HL-60 (cell line): ENCODE data around the gene BEGAIN.

ENCODE experiments used
- DNase-seq, 2 experiments: peaks; one replicate each; pipeline ENCODE4 v3.0.0-alpha.2; 2010 to 2020; ENCODE audit warnings: low read depth in 1 of 2, low spot score in 1 of 2
- H3K27ac ChIP-seq: fragments of 250-450 bp; sonication (Bioruptor Pico); replicated peaks from 2 replicates; pipeline ENCODE4 v1.5.1; 2020; ENCODE audit warnings: mild to moderate bottlenecking, moderate library complexity
- H3K27me3 ChIP-seq: fragments of 250-450 bp; sonication (Bioruptor Pico); 2 replicates; pipeline ENCODE4 v1.5.1; 2021; ENCODE audit warnings: mild to moderate bottlenecking, moderate library complexity; ENCODE audit not compliant: insufficient read depth, poor library complexity, severe bottlenecking
- H3K4me3 ChIP-seq: replicated peaks from 2 replicates; pipeline ENCODE4 v1.5.1; 2011; ENCODE audit warnings: mild to moderate bottlenecking, control low read depth, low read length; ENCODE audit not compliant: insufficient read depth
- CTCF ChIP-seq: IDR thresholded peaks from one replicate; pipeline ENCODE4 v1.5.1; 2011; ENCODE audit warnings: low read length, control low read depth, inconsistent platforms; ENCODE audit not compliant: insufficient read depth
- GABPA ChIP-seq: IDR thresholded peaks from 2 replicates; pipeline ENCODE4 v1.6.1; 2012; ENCODE audit warnings: low read depth
- POLR2AphosphoS5 ChIP-seq: IDR thresholded peaks from 2 replicates; pipeline ENCODE4 v1.6.1; 2012; ENCODE audit warnings: low read depth
- REST ChIP-seq: IDR thresholded peaks from 2 replicates; pipeline ENCODE4 v1.6.1; 2012; ENCODE audit warnings: low read depth; ENCODE audit not compliant: insufficient replicate concordance
- SPI1 ChIP-seq: IDR thresholded peaks from 2 replicates; pipeline ENCODE4 v1.6.1; 2012; ENCODE audit warnings: low read depth, mild to moderate bottlenecking, borderline replicate concordance

The BEGAIN gene

GRCh38 chr14:100534528-100535286 is 52.5 kb downstream of the BEGAIN start:
- TF ChIP-seq POLR2AphosphoS5 (peak; percentile 58), SPI1 (no peak), GABPA (peak; percentile 24; the same call in 1 of the 2 replicates), REST (no peak), CTCF (no peak)
- H3K27me3 ChIP-seq = no peaks in the 10 kb centered on the region
- peak overlapping the region; percentile 67 for H3K27ac ChIP-seq
- H3K4me3 ChIP-seq = no peak overlapping the region
- DNase-seq = peak; percentile 56 to 85

GRCh38 chr14:100533656-100534485 is 53.3 kb downstream of the BEGAIN start:
- TF ChIP-seq CTCF (no peak), POLR2AphosphoS5 (peak; percentile 6; the same call in 1 of the 2 replicates)
- Histone ChIP-seq H3K4me3 (no peak overlapping the region), H3K27me3 (no peaks in the 10 kb centered on the region), H3K27ac (peak overlapping the region; percentile 67)
- DNase-seq = peak; percentile 46 to 70

GRCh38 chr14:100532906-100533655 is 54.1 kb downstream of the BEGAIN start:
- peak in 1 of 2 experiments; percentile 92 for DNase-seq
- H3K4me3 ChIP-seq = no peak overlapping the region

More at GRCh38 chr14:100532906-100533655, 54.1 kb downstream of the BEGAIN start:
- TF ChIP-seq POLR2AphosphoS5 (0 out of 2 replicates have a peak, but pooled peaks have one; percentile 40), REST (no peak), SPI1 (peak; percentile 77; the same call in 1 of the 2 replicates), GABPA (no peak)
- no peaks in the 10 kb centered on the region for H3K27me3 ChIP-seq
- peak overlapping the region; percentile 67 for H3K27ac ChIP-seq
